ENCODE measurements around the gene METTL26.

The METTL26 gene

DNA sequence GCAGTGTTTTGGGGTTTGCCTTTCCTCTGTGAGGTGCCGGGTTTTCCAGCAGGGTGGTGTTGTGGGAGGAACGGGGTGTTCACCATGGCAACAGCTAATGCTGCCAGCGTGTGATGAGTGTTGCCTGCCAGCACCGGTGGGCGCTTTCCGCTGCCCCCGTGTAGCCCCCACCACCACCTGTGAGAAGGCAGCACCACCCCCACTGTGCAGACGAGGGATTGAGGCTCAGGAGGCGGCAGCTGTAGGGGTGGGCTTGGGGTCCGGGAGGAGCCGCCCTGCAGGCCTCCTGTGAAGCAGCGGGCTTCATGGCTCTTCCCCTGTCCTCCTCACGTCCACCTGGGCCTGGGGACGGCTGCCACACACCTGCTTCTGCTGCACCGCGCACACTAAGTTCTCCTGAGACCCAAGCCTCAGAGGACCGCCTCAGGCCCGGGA, 41.0 kb downstream of the METTL26 start:
- no peak overlapping the region for H3K27ac Mint-ChIP-seq
- no peaks in the 10 kb centered on the region for H3K36me3 Mint-ChIP-seq (ENCODE audit: low read depth)
- no peaks in the 10 kb centered on the region for H3K9me3 Mint-ChIP-seq
- H3K27me3 Mint-ChIP-seq = no peaks in the 10 kb centered on the region
- peaks cover 32% of the 10 kb centered on the region for H3K4me1 Mint-ChIP-seq (ENCODE audit: low read depth)
- H3K4me3 Mint-ChIP-seq = no peak overlapping the region

DNA sequence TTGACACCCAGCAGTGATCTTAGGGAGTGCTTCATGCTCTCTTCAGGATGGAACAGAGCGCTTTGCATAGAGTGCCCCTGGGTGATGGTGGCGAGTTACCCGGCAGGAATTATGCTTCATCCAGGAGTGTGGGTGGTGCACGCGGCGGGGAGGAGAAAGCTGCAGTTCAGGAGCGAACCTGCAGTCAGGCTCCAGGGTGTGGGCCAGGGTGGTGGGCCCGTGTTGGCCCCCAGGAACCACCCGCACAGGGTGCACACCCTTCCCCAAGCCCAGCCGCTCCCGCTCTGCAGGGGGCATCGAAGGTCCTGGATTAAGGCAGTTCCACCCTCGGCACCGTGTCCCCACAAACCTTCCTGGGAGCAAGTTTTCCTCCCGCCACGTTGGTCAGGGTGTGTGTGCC, 42.3 kb downstream of the METTL26 start:
- no peaks in the 10 kb centered on the region for H3K9me3 Mint-ChIP-seq
- H3K27me3 Mint-ChIP-seq = no peaks in the 10 kb centered on the region
- no peaks in the 10 kb centered on the region for H3K36me3 Mint-ChIP-seq (ENCODE audit: low read depth)
- no peak overlapping the region for H3K27ac Mint-ChIP-seq
- no peak overlapping the region for H3K4me3 Mint-ChIP-seq
- H3K4me1 Mint-ChIP-seq (ENCODE audit: low read depth) = peaks cover 32% of the 10 kb centered on the region

DNA sequence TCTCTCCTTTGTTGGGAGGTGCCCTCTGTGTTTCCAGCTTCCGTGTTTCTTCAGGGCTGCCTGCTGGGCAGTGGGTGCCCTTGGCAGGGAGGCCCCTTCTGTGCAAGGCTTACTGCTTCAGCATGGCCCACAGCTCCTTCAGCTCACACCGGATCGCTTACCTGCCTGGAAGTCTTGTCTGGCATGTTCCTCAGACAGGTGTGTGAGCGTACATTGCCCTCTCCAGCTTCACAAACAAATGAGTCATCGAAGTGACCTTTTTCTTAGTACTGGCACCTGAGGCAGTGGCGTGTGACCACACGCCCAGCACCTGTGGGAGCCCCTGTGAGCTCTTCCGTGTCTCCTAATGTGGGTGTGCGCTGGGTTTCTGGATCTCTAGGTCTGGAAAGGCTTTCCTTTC, 42.7 kb downstream of the METTL26 start:
- no peak overlapping the region for H3K4me3 Mint-ChIP-seq
- no peaks in the 10 kb centered on the region for H3K27me3 Mint-ChIP-seq
- H3K4me1 Mint-ChIP-seq (ENCODE audit: low read depth) = peaks cover 32% of the 10 kb centered on the region
- H3K27ac Mint-ChIP-seq = no peak overlapping the region
- no peaks in the 10 kb centered on the region for H3K9me3 Mint-ChIP-seq
- peaks cover under 1% of the 10 kb centered on the region for H3K36me3 Mint-ChIP-seq (ENCODE audit: low read depth)

DNA sequence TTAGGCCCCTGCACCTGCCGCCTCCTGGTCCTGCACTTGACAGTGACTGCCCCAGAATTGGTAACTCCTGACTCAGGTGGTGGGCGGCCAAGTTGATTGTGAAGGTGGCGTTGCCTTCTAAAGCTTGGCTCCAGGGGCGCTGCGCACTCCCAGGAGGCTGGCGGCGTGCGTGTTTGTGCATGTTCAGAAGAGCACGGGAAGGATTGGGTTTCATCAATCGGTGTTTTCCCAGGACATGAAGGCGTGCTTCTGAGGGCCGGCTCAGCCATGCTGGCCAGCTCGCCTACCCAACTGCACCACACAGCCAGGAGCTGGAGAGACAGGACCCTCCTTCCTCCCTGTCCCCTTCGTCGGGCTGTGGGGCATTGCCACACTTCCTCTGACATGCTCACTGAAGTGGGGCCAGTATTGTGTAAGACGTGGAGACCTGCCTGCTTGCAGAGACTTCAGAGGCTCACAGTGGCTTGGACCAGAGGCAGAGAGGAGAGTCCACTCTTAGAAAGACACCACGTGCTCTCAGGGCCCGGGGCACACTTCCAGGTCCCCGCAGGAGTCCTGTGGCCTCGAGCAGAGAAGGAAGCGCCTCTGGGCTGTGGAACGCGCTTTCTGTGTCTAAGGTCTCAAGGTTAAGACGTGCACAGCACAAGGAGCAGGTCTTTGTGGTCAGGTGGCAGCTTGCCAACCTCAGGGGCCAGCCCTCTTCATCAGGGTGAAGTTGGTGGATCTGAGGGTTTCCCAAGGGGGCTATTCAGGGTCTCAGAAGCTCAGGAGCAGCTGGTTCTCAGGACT, 43.4 kb downstream of the METTL26 start:
- H3K36me3 Mint-ChIP-seq (ENCODE audit: low read depth) = peaks cover 4% of the 10 kb centered on the region
- peaks cover 32% of the 10 kb centered on the region for H3K4me1 Mint-ChIP-seq (ENCODE audit: low read depth)
- H3K4me3 Mint-ChIP-seq = no peak overlapping the region
- no peak overlapping the region for H3K27ac Mint-ChIP-seq
- H3K9me3 Mint-ChIP-seq = no peaks in the 10 kb centered on the region
- no peaks in the 10 kb centered on the region for H3K27me3 Mint-ChIP-seq

DNA sequence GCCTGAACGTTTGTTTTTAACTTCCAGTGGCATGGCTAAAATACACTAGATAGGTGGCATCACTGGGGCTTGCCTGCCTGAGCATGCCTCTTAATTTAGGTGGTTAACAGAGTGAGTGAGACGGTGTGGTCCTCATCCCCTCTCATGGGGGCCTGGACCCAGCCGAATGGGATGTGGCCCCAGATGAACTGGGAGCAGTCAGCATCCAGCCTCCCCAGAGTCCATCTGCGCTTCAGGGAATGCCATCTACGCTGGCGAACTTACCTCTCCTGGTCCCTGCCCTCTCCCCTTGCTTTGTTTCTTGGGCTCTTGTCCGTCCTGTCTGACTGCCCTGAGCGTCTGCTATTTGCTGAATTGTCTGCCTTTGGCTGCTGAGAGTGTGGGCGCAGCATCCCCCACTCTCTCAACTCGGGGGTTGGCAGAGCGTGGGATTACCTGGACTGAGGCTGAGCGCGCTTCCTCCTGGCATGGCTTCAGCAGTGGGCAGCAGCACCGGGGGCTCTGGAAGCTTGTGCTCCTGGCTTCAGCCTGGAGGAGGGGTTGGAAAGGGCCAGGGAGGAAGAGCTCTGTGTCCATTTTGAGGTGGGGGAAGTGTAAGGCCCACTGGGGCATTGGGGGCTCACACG, 44.1 kb downstream of the METTL26 start:
- Mint-ChIP-seq H3K36me3 (ENCODE audit: low read depth) (peaks cover 7% of the 10 kb centered on the region), H3K4me3 (no peak overlapping the region), H3K27ac (no peak overlapping the region), H3K4me1 (ENCODE audit: low read depth) (peaks cover 35% of the 10 kb centered on the region), H3K9me3 (no peaks in the 10 kb centered on the region), H3K27me3 (no peaks in the 10 kb centered on the region)

DNA sequence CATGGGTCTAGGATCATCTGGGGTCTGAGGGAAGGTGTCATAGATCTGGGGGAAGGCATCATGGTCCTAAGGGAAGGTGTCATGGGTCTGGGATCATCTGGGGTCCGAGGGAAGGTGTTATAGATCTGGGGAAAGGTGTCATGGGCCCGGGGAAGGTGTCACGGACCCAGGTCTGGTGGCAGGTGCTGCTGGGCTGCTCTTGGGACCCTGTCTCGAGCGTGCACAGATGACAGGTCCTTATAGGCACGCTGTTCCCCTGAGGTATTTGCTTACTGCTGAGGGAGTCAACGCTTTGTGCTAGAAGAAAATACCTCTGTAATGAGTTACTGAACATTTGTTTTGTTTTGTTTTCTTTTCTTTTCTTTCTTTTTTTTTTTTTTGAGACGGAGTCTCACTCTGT, 44.9 kb downstream of the METTL26 start:
- H3K4me1 Mint-ChIP-seq (ENCODE audit: low read depth) = peaks cover 35% of the 10 kb centered on the region
- H3K36me3 Mint-ChIP-seq (ENCODE audit: low read depth) = peaks cover 7% of the 10 kb centered on the region
- no peaks in the 10 kb centered on the region for H3K9me3 Mint-ChIP-seq
- peak overlapping the region; percentile 77 for H3K27ac Mint-ChIP-seq
- no peaks in the 10 kb centered on the region for H3K27me3 Mint-ChIP-seq
- H3K4me3 Mint-ChIP-seq = peak overlapping the region; percentile 87

DNA sequence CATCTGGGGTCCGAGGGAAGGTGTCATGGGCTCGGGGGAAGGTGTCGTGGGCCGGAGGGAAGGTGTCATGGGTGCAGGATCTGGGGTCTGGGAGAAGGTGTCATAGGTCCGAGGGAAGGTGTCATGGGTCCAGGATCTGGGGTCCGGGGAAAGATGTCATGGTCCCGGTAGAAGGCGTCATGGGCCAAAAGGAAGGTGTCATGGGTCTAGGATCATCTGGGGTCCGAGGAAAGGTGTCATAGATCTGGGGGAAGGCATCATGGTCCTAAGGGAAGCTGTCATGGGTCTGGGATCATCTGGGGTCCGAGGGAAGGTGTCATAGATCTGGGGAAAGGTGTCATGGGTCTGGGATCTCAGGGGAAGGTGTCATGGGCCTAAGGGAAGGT, 45.3 kb downstream of the METTL26 start:
- Mint-ChIP-seq H3K36me3 (ENCODE audit: low read depth) (peaks cover 7% of the 10 kb centered on the region), H3K4me3 (peak overlapping the region; percentile 87), H3K27me3 (no peaks in the 10 kb centered on the region), H3K9me3 (no peaks in the 10 kb centered on the region), H3K4me1 (ENCODE audit: low read depth) (peaks cover 31% of the 10 kb centered on the region), H3K27ac (peak overlapping the region; percentile 77)

DNA sequence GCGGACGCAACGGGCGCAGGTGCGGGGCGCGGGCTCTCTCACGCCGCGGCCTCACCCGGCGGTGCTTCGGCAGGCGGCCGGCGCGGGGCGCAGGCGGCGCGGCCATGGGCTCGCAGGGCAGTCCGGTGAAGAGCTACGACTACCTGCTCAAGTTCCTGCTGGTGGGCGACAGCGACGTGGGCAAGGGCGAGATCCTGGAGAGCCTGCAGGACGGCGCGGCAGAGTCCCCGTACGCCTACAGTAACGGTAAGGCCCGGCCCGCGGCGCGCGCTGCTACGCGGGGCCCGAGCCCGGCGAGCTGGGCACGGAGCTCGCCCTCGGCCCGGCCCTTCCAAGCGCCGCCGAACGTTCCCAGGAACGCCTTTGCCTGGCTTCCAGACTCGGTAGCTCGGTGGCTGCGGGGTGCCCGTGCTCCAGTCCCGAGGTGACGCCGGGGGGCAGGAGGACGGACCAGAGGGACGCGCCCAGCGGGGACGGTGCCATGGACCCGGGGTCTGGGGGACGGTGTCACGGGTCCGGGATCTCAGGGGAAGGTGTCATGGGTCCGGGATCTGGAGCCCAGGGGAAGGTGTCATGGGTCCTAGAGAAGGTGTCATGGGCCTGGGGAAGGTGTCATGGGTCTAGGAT, 45.8 kb downstream of the METTL26 start:
- H3K27ac Mint-ChIP-seq = no peak overlapping the region
- H3K4me3 Mint-ChIP-seq = peak overlapping the region; percentile 87
- peaks cover 26% of the 10 kb centered on the region for H3K4me1 Mint-ChIP-seq (ENCODE audit: low read depth)
- peaks cover 7% of the 10 kb centered on the region for H3K36me3 Mint-ChIP-seq (ENCODE audit: low read depth)
- no peaks in the 10 kb centered on the region for H3K27me3 Mint-ChIP-seq
- no peaks in the 10 kb centered on the region for H3K9me3 Mint-ChIP-seq

DNA sequence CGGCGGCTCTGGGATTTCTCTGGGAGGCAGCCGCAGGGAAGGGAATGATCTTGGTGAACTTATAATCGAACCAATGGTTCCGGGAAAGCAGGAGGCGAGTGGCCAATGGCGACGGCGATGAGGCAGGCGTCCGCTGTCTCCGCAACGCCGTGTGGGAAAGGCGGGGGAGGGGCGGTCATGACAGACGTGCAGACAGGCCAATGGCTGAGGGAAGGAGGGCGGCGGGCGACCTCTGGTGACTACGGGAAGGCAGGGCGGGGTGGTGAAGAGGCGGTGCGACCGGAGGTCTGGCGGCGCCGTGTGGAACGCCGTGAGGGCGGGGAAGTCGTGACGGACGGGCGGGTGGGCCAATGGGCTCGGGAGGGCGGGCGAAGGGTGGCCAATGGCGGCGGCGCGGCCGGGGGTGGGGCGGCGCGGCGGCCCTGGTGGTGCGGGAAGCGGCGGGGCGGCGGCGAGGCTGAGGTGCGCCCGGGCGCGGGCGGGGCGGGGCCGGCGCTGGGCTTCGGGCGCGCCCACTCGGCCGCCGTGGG, 46.4 kb downstream of the METTL26 start, which contains the start of gene RAB40C:
RAB40C (plus strand) TSS at position 409 of the 530 bp plus-strand sequence. CDS start 226 bp downstream, outside the sequence.
- Mint-ChIP-seq H3K36me3 (ENCODE audit: low read depth) (peaks cover 7% of the 10 kb centered on the region), H3K27me3 (no peaks in the 10 kb centered on the region), H3K27ac (peak within 1 kb of the TSS; percentile 98), H3K4me3 (peak within 1 kb of the TSS; percentile 91), H3K9me3 (no peaks in the 10 kb centered on the region), H3K4me1 (ENCODE audit: low read depth) (peaks cover 25% of the 10 kb centered on the region)

DNA sequence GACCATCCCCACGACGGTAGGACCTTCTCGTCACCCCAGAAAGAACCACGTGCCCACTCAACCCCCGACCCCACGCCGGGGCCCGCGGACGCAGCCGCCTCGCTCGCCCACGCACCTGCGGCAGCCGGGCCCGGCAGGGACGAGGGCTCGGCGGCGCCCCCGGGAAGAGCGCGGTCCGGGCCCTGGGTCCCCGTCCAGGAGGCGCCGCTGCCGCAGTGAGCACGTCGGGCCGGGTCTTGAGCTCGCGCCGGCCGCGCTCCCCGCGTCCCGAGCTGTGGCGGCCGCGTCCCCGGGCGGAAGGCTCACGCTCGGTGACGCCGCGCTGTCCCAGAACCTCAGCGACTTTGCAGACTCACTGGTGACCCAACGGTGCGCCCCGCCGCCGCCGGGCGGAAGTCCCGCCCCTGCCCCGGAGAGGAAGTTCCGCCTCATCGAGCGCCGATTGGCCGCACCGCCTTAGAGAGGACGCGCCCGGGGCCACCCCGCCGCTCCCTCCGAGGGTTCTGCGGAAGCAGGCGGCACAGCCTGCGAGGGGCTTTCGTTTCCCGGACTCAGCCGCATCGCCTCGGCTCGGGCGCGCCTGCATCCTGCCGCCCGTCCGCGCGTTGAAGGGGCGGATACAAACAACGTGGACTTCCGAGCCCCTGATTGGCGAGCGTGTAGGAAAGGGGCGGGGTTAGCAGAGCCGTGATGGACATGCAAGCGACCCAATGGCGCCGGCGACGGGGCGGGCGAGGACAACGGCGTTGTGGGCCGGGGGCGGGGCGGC, 47.0 kb downstream of the METTL26 start:
- peak overlapping the region; percentile 91 for H3K4me3 Mint-ChIP-seq
- H3K27me3 Mint-ChIP-seq = no peaks in the 10 kb centered on the region
- H3K27ac Mint-ChIP-seq = peak overlapping the region; percentile 98
- no peaks in the 10 kb centered on the region for H3K9me3 Mint-ChIP-seq
- peaks cover 7% of the 10 kb centered on the region for H3K36me3 Mint-ChIP-seq (ENCODE audit: low read depth)
- peaks cover 23% of the 10 kb centered on the region for H3K4me1 Mint-ChIP-seq (ENCODE audit: low read depth)

DNA sequence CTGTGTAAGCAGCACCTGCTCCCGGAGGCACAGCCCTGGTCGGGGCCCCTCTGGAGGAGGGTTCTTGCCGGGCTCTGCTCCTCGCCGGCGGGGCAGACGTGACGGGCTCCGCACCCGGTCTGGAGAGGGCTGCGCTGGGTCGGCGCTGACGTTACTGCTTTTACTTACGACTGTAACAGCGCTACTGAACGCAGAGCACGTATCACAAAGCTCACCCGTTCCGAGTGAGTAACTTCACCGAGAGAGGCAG, 47.5 kb downstream of the METTL26 start:
- Mint-ChIP-seq H3K4me1 (ENCODE audit: low read depth) (peaks cover 21% of the 10 kb centered on the region), H3K9me3 (no peaks in the 10 kb centered on the region), H3K4me3 (peak overlapping the region; percentile 91), H3K27ac (peak overlapping the region; percentile 97), H3K36me3 (ENCODE audit: low read depth) (peaks cover 7% of the 10 kb centered on the region), H3K27me3 (no peaks in the 10 kb centered on the region)

DNA sequence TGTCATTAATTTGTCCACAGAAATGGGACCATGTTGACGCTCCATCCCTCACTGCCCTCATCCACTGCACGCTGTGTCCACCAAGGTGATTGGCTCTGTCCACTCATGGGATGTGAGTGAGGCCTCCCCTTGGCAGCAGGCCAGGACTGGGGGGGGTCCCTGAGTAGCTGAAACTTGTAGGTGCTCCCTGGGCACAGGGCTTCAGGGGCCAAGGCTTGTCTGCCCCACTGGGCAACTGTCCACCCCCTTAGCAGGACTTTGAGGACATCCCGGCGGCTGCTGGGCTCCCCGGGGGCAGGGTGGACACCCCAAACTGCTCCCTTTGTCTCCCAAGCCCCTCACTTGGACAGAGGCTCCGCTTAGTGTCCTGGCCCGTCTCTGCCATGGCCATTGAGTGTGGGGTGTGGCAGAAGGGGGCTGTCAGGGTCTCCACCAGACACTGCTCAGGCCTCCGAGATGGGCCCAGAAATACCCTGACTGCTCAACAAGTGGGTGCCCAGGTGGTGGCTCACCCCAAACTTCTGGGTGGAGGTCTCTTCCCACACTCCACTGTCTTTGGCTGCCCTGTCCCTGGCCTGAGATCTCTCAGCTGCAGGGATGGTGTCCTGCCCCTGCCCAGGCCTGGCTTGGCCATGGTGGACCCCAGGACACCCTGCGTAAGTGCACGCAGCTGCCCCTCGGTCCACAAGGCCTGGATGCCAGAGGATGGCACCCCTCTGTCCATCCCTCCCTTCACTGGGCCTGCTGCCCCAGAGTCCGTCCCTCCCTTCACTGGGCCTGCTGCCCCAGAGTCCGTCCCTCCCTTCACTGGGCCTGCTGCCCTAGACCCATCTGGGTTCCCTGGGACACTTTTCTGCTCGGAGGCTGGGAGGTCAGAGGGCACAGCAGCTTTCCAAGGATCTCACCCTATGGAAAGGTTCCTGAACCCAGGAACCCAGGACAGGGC, 49.2 kb downstream of the METTL26 start:
- Mint-ChIP-seq H3K36me3 (ENCODE audit: low read depth) (peaks cover 7% of the 10 kb centered on the region), H3K4me3 (peak overlapping the region; percentile 91), H3K27me3 (no peaks in the 10 kb centered on the region), H3K9me3 (no peaks in the 10 kb centered on the region), H3K4me1 (ENCODE audit: low read depth) (peaks cover 13% of the 10 kb centered on the region), H3K27ac (peak overlapping the region; percentile 97)

DNA sequence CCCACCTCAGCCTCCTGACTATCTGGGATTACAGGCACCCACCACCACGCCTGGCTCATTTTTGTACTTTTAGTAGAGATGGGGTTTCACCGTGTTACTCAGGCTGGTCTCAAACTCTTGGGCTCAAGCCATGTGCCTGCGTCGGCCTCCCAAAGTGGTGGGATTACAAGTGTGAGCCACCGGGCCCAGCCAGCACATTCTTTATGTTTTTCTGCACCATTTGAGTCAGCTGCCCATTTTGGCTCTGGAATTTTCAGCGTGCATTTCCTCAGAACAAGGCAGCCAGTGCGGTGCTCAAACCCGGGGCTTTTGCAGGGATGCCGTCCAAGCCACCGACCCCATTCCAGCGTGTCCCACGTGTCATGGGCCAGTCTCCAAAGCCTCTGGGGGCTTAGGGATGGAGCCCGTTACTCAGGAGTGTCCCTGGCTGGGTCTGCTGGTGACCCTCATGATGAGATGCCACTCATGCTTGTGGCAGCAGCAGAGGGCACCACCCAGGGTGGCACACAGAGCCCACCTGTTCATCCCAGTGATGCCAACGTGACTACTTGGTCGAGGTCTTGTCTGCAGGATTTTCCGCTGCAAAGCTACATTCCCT, 50.0 kb downstream of the METTL26 start:
- H3K27me3 Mint-ChIP-seq = no peaks in the 10 kb centered on the region
- H3K36me3 Mint-ChIP-seq (ENCODE audit: low read depth) = peaks cover 7% of the 10 kb centered on the region
- H3K9me3 Mint-ChIP-seq = no peaks in the 10 kb centered on the region
- H3K4me1 Mint-ChIP-seq (ENCODE audit: low read depth) = peaks cover 11% of the 10 kb centered on the region
- H3K27ac Mint-ChIP-seq = peak overlapping the region; percentile 26
- no peak overlapping the region for H3K4me3 Mint-ChIP-seq
